ENCODE data around the gene SEPTIN12.

Gene SEPTIN12

GRCh38 chr16:4772351-4772750 lies 15.8 kb downstream of the SEPTIN12 start:
- Histone ChIP-seq H3K27me3 (ENCODE audit: insufficient read depth, poor library complexity, severe bottlenecking) (no peaks in the 10 kb centered on the region), H3K9me3 (ENCODE audit: severe bottlenecking) (no peaks in the 10 kb centered on the region), H3K36me3 (ENCODE audit: low read depth) (no peaks in the 10 kb centered on the region), H3K4me1 (ENCODE audit: insufficient read depth, poor library complexity, severe bottlenecking) (peaks cover 3% of the 10 kb centered on the region), H3K27ac (ENCODE audit: poor library complexity, severe bottlenecking) (no peak overlapping the region), H3K4me3 (ENCODE audit: severe bottlenecking) (no peak overlapping the region)
- ATAC-seq (ENCODE audit: low read depth) (no peak), DNase-seq (ENCODE audit: low spot score) (no peak)
- no peak for TF ChIP-seq CTCF (IDR thresholded peaks at IDR 0.05; ENCODE audit: poor library complexity, severe bottlenecking)

- DNase-seq (ENCODE audit: low spot score), result no peak
- H3K27me3 ChIP-seq (ENCODE audit: insufficient read depth, poor library complexity, severe bottlenecking), result no peaks in the 10 kb centered on the region
- no peak for ATAC-seq (ENCODE audit: low read depth)
- H3K4me1 ChIP-seq (ENCODE audit: insufficient read depth, poor library complexity, severe bottlenecking), result peaks cover 3% of the 10 kb centered on the region
- no peak for TF ChIP-seq CTCF (IDR thresholded peaks at IDR 0.05; ENCODE audit: poor library complexity, severe bottlenecking)
- no peaks in the 10 kb centered on the region for H3K9me3 ChIP-seq (ENCODE audit: severe bottlenecking)
- H3K4me3 ChIP-seq (ENCODE audit: severe bottlenecking), result no peak overlapping the region
- H3K36me3 ChIP-seq (ENCODE audit: low read depth), result no peaks in the 10 kb centered on the region
- no peak overlapping the region for H3K27ac ChIP-seq (ENCODE audit: poor library complexity, severe bottlenecking)
Observed at GRCh38 chr16:4771646-4772045, 16.5 kb downstream of the SEPTIN12 start.

GRCh38 chr16:4769306-4769638 lies 18.9 kb downstream of the SEPTIN12 start:
- peaks cover 7% of the 10 kb centered on the region for H3K4me1 ChIP-seq (ENCODE audit: insufficient read depth, poor library complexity, severe bottlenecking)
- no peak for TF ChIP-seq CTCF (IDR thresholded peaks at IDR 0.05; ENCODE audit: poor library complexity, severe bottlenecking)
- peak overlapping the region; percentile 48 for H3K4me3 ChIP-seq (ENCODE audit: severe bottlenecking)
- no peak for ATAC-seq (ENCODE audit: low read depth)
- no peak for DNase-seq (ENCODE audit: low spot score)
- no peak overlapping the region for H3K27ac ChIP-seq (ENCODE audit: poor library complexity, severe bottlenecking)
- no peaks in the 10 kb centered on the region for H3K9me3 ChIP-seq (ENCODE audit: severe bottlenecking)
- peaks cover 6% of the 10 kb centered on the region for H3K36me3 ChIP-seq (ENCODE audit: low read depth)
- H3K27me3 ChIP-seq (ENCODE audit: insufficient read depth, poor library complexity, severe bottlenecking), result no peaks in the 10 kb centered on the region

- Histone ChIP-seq H3K9me3 (ENCODE audit: severe bottlenecking) (no peaks in the 10 kb centered on the region), H3K36me3 (ENCODE audit: low read depth) (peaks cover 12% of the 10 kb centered on the region), H3K27ac (ENCODE audit: poor library complexity, severe bottlenecking) (peak overlapping the region; percentile 65), H3K4me1 (ENCODE audit: insufficient read depth, poor library complexity, severe bottlenecking) (peaks cover 7% of the 10 kb centered on the region), H3K4me3 (ENCODE audit: severe bottlenecking) (peak overlapping the region; percentile 48), H3K27me3 (ENCODE audit: insufficient read depth, poor library complexity, severe bottlenecking) (no peaks in the 10 kb centered on the region)
- no peak for TF ChIP-seq CTCF (IDR thresholded peaks at IDR 0.05; ENCODE audit: poor library complexity, severe bottlenecking)
- peak; percentile 95 for DNase-seq (ENCODE audit: low spot score)
- peak; percentile 90 for ATAC-seq (ENCODE audit: low read depth)
Observed at GRCh38 chr16:4768549-4769305, 19.4 kb downstream of the SEPTIN12 start.

GRCh38 chr16:4767872-4768548 lies 20.1 kb downstream of the SEPTIN12 start:
- no peaks in the 10 kb centered on the region for H3K9me3 ChIP-seq (ENCODE audit: severe bottlenecking)
- H3K36me3 ChIP-seq (ENCODE audit: low read depth), result peaks cover 19% of the 10 kb centered on the region
- H3K4me1 ChIP-seq (ENCODE audit: insufficient read depth, poor library complexity, severe bottlenecking), result peaks cover 7% of the 10 kb centered on the region
- no peaks in the 10 kb centered on the region for H3K27me3 ChIP-seq (ENCODE audit: insufficient read depth, poor library complexity, severe bottlenecking)
- no peak for TF ChIP-seq CTCF (IDR thresholded peaks at IDR 0.05; ENCODE audit: poor library complexity, severe bottlenecking)
- DNase-seq (ENCODE audit: low spot score) (no peak), ATAC-seq (ENCODE audit: low read depth) (no peak)
- peak overlapping the region; percentile 48 for H3K4me3 ChIP-seq (ENCODE audit: severe bottlenecking)
- peak overlapping the region; percentile 65 for H3K27ac ChIP-seq (ENCODE audit: poor library complexity, severe bottlenecking)
